GM21526 (cell line): ENCODE results near the gene LPAR6.

Experiments used
- ATAC-seq: cut with Tn5 transposase; IDR thresholded peaks from one replicate; pipeline ENCODE4 v1.9.1; 2021; ENCODE audit warnings: moderate library complexity; ENCODE audit not compliant: unreplicated experiment, low FRiP score

The LPAR6 gene

GRCh38 chr13:48380581-48380980 is 32.3 kb downstream of the LPAR6 start:
- ATAC-seq, result no peak

DNA sequence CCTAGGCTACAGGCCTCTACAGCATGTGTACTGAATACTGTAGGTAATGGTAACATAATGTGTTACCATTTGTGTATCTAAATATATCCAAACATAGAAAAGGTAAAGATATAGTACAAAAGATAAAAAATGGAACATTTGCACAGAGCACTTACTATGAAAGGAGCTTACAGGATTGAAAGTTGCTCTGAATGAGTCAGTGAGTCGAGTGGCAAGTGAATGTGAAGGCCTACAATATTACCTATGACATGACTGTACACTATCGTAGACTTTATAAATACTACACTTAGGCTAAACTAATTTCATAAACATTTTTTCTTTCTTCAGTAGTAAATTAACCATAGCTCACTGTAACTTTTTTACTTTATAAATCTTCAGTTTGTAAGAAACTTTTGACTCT is 35.1 kb downstream of the LPAR6 start:
- ATAC-seq, result no peak

GRCh38 chr13:48370815-48371214 is 42.1 kb downstream of the LPAR6 start:
- ATAC-seq, result no peak

- no peak for ATAC-seq
These were observed 42.9 kb downstream of the LPAR6 start for GRCh38 chr13:48369988-48370387.
